ENCODE data around the gene CCNY. TPM values are rescaled to one million over a fixed set of nuclear protein-coding genes. Genes with fewer than 3 reads are reported as not detected.
"Not testable (repeated sequence)": the region's sequence is repeated elsewhere in the genome, so short reads cannot be mapped to it uniquely, and the experiment has no call there.

The CCNY gene
- 100 to 1,000 TPM in 2 of 3 donors, 10 to 100 TPM in 1; 93.1 to 115 (median 113) TPM for polyA plus RNA-seq (ENCODE audit: insufficient read length in 3 of 3)
- long read RNA-seq, donor 1, transcript CCNY-203 (10 exons, 3,960 nt) = major isoform, 22 of 37 reads
- long read RNA-seq, donor 1, partial matches to known transcripts = 15 of 37 reads
- long read RNA-seq, donor 1, other reads (novel, unspliced or antisense) = 0 of 37 reads
- long read RNA-seq, donor 2, transcript CCNY-203 (10 exons, 3,960 nt) = major isoform, 19 of 41 reads
- long read RNA-seq, donor 2, partial matches to known transcripts = 22 of 41 reads
- long read RNA-seq, donor 2, other reads (novel, unspliced or antisense) = 0 of 41 reads
- long read RNA-seq, donor 3, full-length matches to known transcripts = 40 of 40 reads
- long read RNA-seq, donor 3, partial matches to known transcripts = 0 of 40 reads
- long read RNA-seq, donor 3, other reads (novel, unspliced or antisense) = 0 of 40 reads
- long read RNA-seq, donor 4, transcript CCNY-203 (10 exons, 3,960 nt) = major isoform, 16 of 16 reads
- long read RNA-seq, donor 4, partial matches to known transcripts = 0 of 16 reads
- long read RNA-seq, donor 4, other reads (novel, unspliced or antisense) = 0 of 16 reads
- long read RNA-seq, donor 5 = 0 reads
- long read RNA-seq, donor 6, transcript CCNY-203 (10 exons, 3,960 nt) = major isoform, 14 of 14 reads
- long read RNA-seq, donor 6, partial matches to known transcripts = 0 of 14 reads
- long read RNA-seq, donor 6, other reads (novel, unspliced or antisense) = 0 of 14 reads
- long read RNA-seq, donor 7, transcript CCNY-203 (10 exons, 3,960 nt) = major isoform, 16 of 23 reads
- long read RNA-seq, donor 7, partial matches to known transcripts = 7 of 23 reads
- long read RNA-seq, donor 7, other reads (novel, unspliced or antisense) = 0 of 23 reads
- long read RNA-seq, donor 8, full-length matches to known transcripts = 34 of 94 reads
- long read RNA-seq, donor 8, partial matches to known transcripts = 60 of 94 reads
- long read RNA-seq, donor 8, other reads (novel, unspliced or antisense) = 0 of 94 reads
- long read RNA-seq, donor 9, full-length matches to known transcripts = 15 of 15 reads
- long read RNA-seq, donor 9, partial matches to known transcripts = 0 of 15 reads
- long read RNA-seq, donor 9, other reads (novel, unspliced or antisense) = 0 of 15 reads
- long read RNA-seq, donor 10, transcript CCNY-203 (10 exons, 3,960 nt) = major isoform, 18 of 18 reads
- long read RNA-seq, donor 10, partial matches to known transcripts = 0 of 18 reads
- long read RNA-seq, donor 10, other reads (novel, unspliced or antisense) = 0 of 18 reads
- long read RNA-seq, donor 11, transcript CCNY-203 (10 exons, 3,960 nt) = major isoform, 19 of 19 reads
- long read RNA-seq, donor 11, partial matches to known transcripts = 0 of 19 reads
- long read RNA-seq, donor 11, other reads (novel, unspliced or antisense) = 0 of 19 reads
- long read RNA-seq, donor 12, transcript CCNY-203 (10 exons, 3,960 nt) = major isoform, 8 of 13 reads
- long read RNA-seq, donor 12, partial matches to known transcripts = 5 of 13 reads
- long read RNA-seq, donor 12, other reads (novel, unspliced or antisense) = 0 of 13 reads
- long read RNA-seq, donor 13 = 0 reads
- long read RNA-seq, donor 14, full-length matches to known transcripts = 19 of 19 reads
- long read RNA-seq, donor 14, partial matches to known transcripts = 0 of 19 reads
- long read RNA-seq, donor 14, other reads (novel, unspliced or antisense) = 0 of 19 reads
- long read RNA-seq, donor 15, transcript CCNY-203 (10 exons, 3,960 nt) = major isoform, 8 of 8 reads
- long read RNA-seq, donor 15, partial matches to known transcripts = 0 of 8 reads
- long read RNA-seq, donor 15, other reads (novel, unspliced or antisense) = 0 of 8 reads
- long read RNA-seq, donor 16, full-length matches to known transcripts = 34 of 92 reads
- long read RNA-seq, donor 16, partial matches to known transcripts = 58 of 92 reads
- long read RNA-seq, donor 16, other reads (novel, unspliced or antisense) = 0 of 92 reads

- peak in 10 of 11 donors; percentile 31 to 73 (median 66) for DNase-seq (ENCODE audit: extremely low read depth in 1 of 11, low read depth in 9 of 11, low spot score in 4 of 11)
Observed at GRCh38 chr10:35336084-35336831, at the start of gene CCNY. CCNY (plus strand) TSS chr10:35336509; CDS start chr10:35337054, 545 bp downstream.

- no peak for DNase-seq (ENCODE audit: extremely low read depth in 1 of 11, low read depth in 9 of 11, low spot score in 4 of 11)
Observed at GRCh38 chr10:35289198-35289597, 47.1 kb upstream of the CCNY start.

GRCh38 chr10:35294506-35294905 is 41.8 kb upstream of the CCNY start:
- no peak for DNase-seq (ENCODE audit: extremely low read depth in 1 of 11, low read depth in 9 of 11, low spot score in 4 of 11)

GRCh38 chr10:35299016-35299415 is 37.3 kb upstream of the CCNY start:
- no peak for DNase-seq (ENCODE audit: extremely low read depth in 1 of 11, low read depth in 9 of 11, low spot score in 4 of 11)

- DNase-seq (ENCODE audit: extremely low read depth in 1 of 11, low read depth in 9 of 11, low spot score in 4 of 11) = no peak
Observed at GRCh38 chr10:35300063-35300699, 36.1 kb upstream of the CCNY start.

- no peak for DNase-seq (ENCODE audit: extremely low read depth in 1 of 11, low read depth in 9 of 11, low spot score in 4 of 11)
Observed at GRCh38 chr10:35304649-35305048, 31.7 kb upstream of the CCNY start.

- peak in 6 of 11 donors; percentile 12 to 46 (median 21) for DNase-seq (ENCODE audit: extremely low read depth in 1 of 11, low read depth in 9 of 11, low spot score in 4 of 11)
Observed at GRCh38 chr10:35306852-35307251, 29.5 kb upstream of the CCNY start.

GRCh38 chr10:35307297-35307696 is 29.0 kb upstream of the CCNY start:
- DNase-seq (ENCODE audit: extremely low read depth in 1 of 11, low read depth in 9 of 11, low spot score in 4 of 11) = no peak

GRCh38 chr10:35308809-35309208 is 27.5 kb upstream of the CCNY start:
- no peak for DNase-seq (ENCODE audit: extremely low read depth in 1 of 11, low read depth in 9 of 11, low spot score in 4 of 11)

- DNase-seq (ENCODE audit: extremely low read depth in 1 of 11, low read depth in 9 of 11, low spot score in 4 of 11) = not testable (repeated sequence)
Observed at GRCh38 chr10:35314142-35314541, 22.2 kb upstream of the CCNY start.

GRCh38 chr10:35315235-35315634 is 21.1 kb upstream of the CCNY start:
- not testable (repeated sequence) for DNase-seq (ENCODE audit: extremely low read depth in 1 of 11, low read depth in 9 of 11, low spot score in 4 of 11)

- no peak for DNase-seq (ENCODE audit: extremely low read depth in 1 of 11, low read depth in 9 of 11, low spot score in 4 of 11)
Observed at GRCh38 chr10:35316218-35316967, 19.9 kb upstream of the CCNY start.

- no peak for DNase-seq (ENCODE audit: extremely low read depth in 1 of 11, low read depth in 9 of 11, low spot score in 4 of 11)
Observed at GRCh38 chr10:35318551-35318950, 17.8 kb upstream of the CCNY start.

- DNase-seq (ENCODE audit: extremely low read depth in 1 of 11, low read depth in 9 of 11, low spot score in 4 of 11) = no peak
Observed at GRCh38 chr10:35320341-35320740, 16.0 kb upstream of the CCNY start.

- no peak for DNase-seq (ENCODE audit: extremely low read depth in 1 of 11, low read depth in 9 of 11, low spot score in 4 of 11)
Observed at GRCh38 chr10:35322636-35323035, 13.7 kb upstream of the CCNY start.

- no peak for DNase-seq (ENCODE audit: extremely low read depth in 1 of 11, low read depth in 9 of 11, low spot score in 4 of 11)
Observed at GRCh38 chr10:35324196-35324595, 12.1 kb upstream of the CCNY start.
